Measurements from ENCODE around the gene ANKHD1.
"Not testable (repeated sequence)": the region's sequence is repeated elsewhere in the genome, so short reads cannot be mapped to it uniquely, and the experiment has no call there.

The ANKHD1 gene

DNA sequence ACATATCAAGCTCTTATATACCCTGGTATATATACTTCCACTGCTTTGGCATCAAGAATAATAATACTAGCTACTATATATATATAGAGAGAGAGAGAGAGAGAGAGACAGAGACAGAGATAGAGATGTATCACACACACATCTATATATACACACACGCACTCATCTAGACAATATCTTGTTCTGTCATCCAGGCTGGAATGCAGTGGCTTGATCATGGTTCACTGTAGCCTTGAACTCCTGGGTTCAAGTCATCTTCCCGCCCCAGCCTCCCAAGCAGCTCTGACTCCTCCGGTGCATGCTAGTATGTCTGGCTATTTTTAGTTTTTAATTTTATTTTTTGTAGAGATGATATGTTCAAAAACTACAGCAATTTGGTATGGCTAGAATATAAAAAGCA is 22.5 kb downstream of the ANKHD1 start:
- peaks cover 62% of the 10 kb centered on the region for H4K20me1 ChIP-seq (ENCODE audit: insufficient read depth, low read length, poor library complexity, severe bottlenecking)
- H3F3A ChIP-seq (ENCODE audit: low read depth), result no peaks in the 10 kb centered on the region
- no peak overlapping the region for H3K4me3 ChIP-seq (ENCODE audit: low read length, poor library complexity, severe bottlenecking)
- H3K4me2 ChIP-seq (ENCODE audit: low read depth, low read length, poor library complexity, severe bottlenecking), result no peak overlapping the region
- H3K9me3 ChIP-seq (ENCODE audit: insufficient read depth, low read depth, low read length), result no peaks in the 10 kb centered on the region
- no peak for TF ChIP-seq EZH2phosphoT487 (IDR thresholded peaks at IDR 0.05; ENCODE audit: borderline replicate concordance)
- TF ChIP-seq, protein P1, sequence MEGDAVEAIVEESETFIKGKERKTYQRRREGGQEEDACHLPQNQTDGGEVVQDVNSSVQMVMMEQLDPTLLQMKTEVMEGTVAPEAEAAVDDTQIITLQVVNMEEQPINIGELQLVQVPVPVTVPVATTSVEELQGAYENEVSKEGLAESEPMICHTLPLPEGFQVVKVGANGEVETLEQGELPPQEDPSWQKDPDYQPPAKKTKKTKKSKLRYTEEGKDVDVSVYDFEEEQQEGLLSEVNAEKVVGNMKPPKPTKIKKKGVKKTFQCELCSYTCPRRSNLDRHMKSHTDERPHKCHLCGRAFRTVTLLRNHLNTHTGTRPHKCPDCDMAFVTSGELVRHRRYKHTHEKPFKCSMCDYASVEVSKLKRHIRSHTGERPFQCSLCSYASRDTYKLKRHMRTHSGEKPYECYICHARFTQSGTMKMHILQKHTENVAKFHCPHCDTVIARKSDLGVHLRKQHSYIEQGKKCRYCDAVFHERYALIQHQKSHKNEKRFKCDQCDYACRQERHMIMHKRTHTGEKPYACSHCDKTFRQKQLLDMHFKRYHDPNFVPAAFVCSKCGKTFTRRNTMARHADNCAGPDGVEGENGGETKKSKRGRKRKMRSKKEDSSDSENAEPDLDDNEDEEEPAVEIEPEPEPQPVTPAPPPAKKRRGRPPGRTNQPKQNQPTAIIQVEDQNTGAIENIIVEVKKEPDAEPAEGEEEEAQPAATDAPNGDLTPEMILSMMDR (conservative IDR thresholded peaks at IDR 0.05; ENCODE audit: low read length), result no peak
- no peak overlapping the region for H3K9ac ChIP-seq (ENCODE audit: low read depth, low read length, poor library complexity, severe bottlenecking)
- H3K79me2 ChIP-seq (ENCODE audit: insufficient read depth, low read length), result peaks cover 78% of the 10 kb centered on the region
- no peaks in the 10 kb centered on the region for H3K9me2 ChIP-seq (replicated peaks; ENCODE audit: low read depth, low read length)
- H3K4me1 ChIP-seq (ENCODE audit: insufficient read depth, low read length, poor library complexity, severe bottlenecking), result no peaks in the 10 kb centered on the region
- no peaks in the 10 kb centered on the region for H3K27me3 ChIP-seq (ENCODE audit: insufficient read depth, low read length, poor library complexity, severe bottlenecking)
- H2AFZ ChIP-seq (ENCODE audit: low read length), result no peak overlapping the region
- peaks cover 6% of the 10 kb centered on the region; the same call in 1 of the 2 replicates for H3K36me3 ChIP-seq (ENCODE audit: insufficient read depth, low read length)

DNA sequence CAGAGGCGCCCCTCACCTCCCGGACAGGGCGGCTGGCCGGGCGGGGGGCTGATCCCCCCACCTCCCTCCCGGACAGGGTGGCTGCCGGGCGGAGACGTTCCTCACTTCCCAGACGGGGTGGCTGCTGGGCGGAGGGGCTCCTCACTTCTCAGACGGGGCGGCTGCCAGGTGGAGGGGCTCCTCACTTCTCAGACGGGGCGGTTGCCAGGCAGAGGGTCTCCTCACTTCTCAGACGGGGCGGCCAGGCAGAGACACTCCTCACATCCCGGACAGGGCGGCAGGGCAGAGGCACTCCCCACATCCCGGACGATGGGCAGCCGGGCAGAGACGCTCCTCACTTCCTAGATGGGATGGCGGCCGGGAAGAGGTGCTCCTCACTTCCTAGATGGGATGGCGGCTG is 26.1 kb downstream of the ANKHD1 start:
- H3K36me3 ChIP-seq (ENCODE audit: insufficient read depth, low read length); H3K9ac ChIP-seq (ENCODE audit: low read depth, low read length, poor library complexity, severe bottlenecking); H3F3A ChIP-seq (ENCODE audit: low read depth); H3K4me3 ChIP-seq (ENCODE audit: low read length, poor library complexity, severe bottlenecking); H3K4me1 ChIP-seq (ENCODE audit: insufficient read depth, low read length, poor library complexity, severe bottlenecking); H3K27me3 ChIP-seq (ENCODE audit: insufficient read depth, low read length, poor library complexity, severe bottlenecking); H3K9me2 ChIP-seq (replicated peaks; ENCODE audit: low read depth, low read length); H3K4me2 ChIP-seq (ENCODE audit: low read depth, low read length, poor library complexity, severe bottlenecking); H3K9me3 ChIP-seq (ENCODE audit: insufficient read depth, low read depth, low read length); H2AFZ ChIP-seq (ENCODE audit: low read length): not testable (repeated sequence)
- H4K20me1 ChIP-seq (ENCODE audit: insufficient read depth, low read length, poor library complexity, severe bottlenecking), result peaks cover 59% of the 10 kb centered on the region
- H3K79me2 ChIP-seq (ENCODE audit: insufficient read depth, low read length), result peaks cover 78% of the 10 kb centered on the region

DNA sequence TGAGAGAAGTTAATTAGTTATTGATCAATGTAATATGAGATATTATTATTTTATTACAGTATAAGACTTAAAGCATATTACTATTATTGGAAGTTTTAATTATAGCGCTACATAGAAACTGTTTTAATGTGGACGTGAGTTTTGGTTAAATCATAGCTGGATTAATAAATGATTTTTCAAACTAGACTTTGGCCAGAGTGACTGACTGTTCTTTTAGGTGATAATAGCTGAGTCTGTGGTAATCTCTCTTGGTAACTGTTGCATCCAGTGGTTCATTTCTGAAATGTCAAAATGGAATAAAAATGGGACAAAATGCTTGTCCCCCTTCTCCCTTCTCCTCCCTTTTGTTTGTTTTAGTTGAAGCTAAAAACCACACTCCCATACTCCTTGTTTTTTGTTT is 28.1 kb downstream of the ANKHD1 start:
- no peaks in the 10 kb centered on the region for H3F3A ChIP-seq (ENCODE audit: low read depth)
- TF ChIP-seq, protein P1 (conservative IDR thresholded peaks at IDR 0.05; ENCODE audit: low read length), result no peak
- no peak for TF ChIP-seq EZH2phosphoT487 (IDR thresholded peaks at IDR 0.05; ENCODE audit: borderline replicate concordance)
- no peaks in the 10 kb centered on the region for H3K27me3 ChIP-seq (ENCODE audit: insufficient read depth, low read length, poor library complexity, severe bottlenecking)
- H3K9me3 ChIP-seq (ENCODE audit: insufficient read depth, low read depth, low read length), result no peaks in the 10 kb centered on the region
- no peak overlapping the region for H2AFZ ChIP-seq (ENCODE audit: low read length)
- no peak overlapping the region for H3K4me2 ChIP-seq (ENCODE audit: low read depth, low read length, poor library complexity, severe bottlenecking)
- H3K4me3 ChIP-seq (ENCODE audit: low read length, poor library complexity, severe bottlenecking), result no peak overlapping the region
- H3K4me1 ChIP-seq (ENCODE audit: insufficient read depth, low read length, poor library complexity, severe bottlenecking), result no peaks in the 10 kb centered on the region
- H3K79me2 ChIP-seq (ENCODE audit: insufficient read depth, low read length), result peaks cover 75% of the 10 kb centered on the region
- peaks cover 6% of the 10 kb centered on the region; the same call in 1 of the 2 replicates for H3K36me3 ChIP-seq (ENCODE audit: insufficient read depth, low read length)
- H3K9me2 ChIP-seq (replicated peaks; ENCODE audit: low read depth, low read length), result no peaks in the 10 kb centered on the region
- peaks cover 58% of the 10 kb centered on the region for H4K20me1 ChIP-seq (ENCODE audit: insufficient read depth, low read length, poor library complexity, severe bottlenecking)
- H3K9ac ChIP-seq (ENCODE audit: low read depth, low read length, poor library complexity, severe bottlenecking), result no peak overlapping the region

DNA sequence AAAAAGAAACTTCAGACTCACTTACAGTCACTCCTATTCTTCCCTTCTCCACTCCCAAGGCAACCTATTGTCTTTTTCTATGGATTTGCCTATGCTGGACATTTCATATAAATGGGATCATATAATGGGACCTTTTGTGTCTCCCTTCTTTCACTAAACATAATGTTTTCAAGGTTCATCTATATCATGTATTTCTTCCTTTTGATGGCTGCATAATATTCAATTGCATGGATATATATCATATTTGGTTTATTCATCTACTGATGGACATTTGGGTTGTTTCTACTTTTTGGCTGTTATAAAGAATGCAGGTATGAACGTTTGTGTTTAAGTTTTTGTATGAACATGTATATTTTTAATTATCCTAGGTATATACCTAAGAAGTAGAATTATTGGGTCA is 30.6 kb downstream of the ANKHD1 start:
- Histone ChIP-seq H2AFZ (ENCODE audit: low read length) (no peak overlapping the region), H3K9me3 (ENCODE audit: insufficient read depth, low read depth, low read length) (no peaks in the 10 kb centered on the region), H3F3A (ENCODE audit: low read depth) (no peaks in the 10 kb centered on the region), H3K4me1 (ENCODE audit: insufficient read depth, low read length, poor library complexity, severe bottlenecking) (no peaks in the 10 kb centered on the region), H3K4me3 (ENCODE audit: low read length, poor library complexity, severe bottlenecking) (no peak overlapping the region), H3K27me3 (ENCODE audit: insufficient read depth, low read length, poor library complexity, severe bottlenecking) (no peaks in the 10 kb centered on the region), H3K36me3 (ENCODE audit: insufficient read depth, low read length) (peaks cover 16% of the 10 kb centered on the region), H3K9me2 (replicated peaks; ENCODE audit: low read depth, low read length) (no peaks in the 10 kb centered on the region), H3K79me2 (ENCODE audit: insufficient read depth, low read length) (peaks cover 72% of the 10 kb centered on the region), H4K20me1 (ENCODE audit: insufficient read depth, low read length, poor library complexity, severe bottlenecking) (peaks cover 63% of the 10 kb centered on the region), H3K4me2 (ENCODE audit: low read depth, low read length, poor library complexity, severe bottlenecking) (no peak overlapping the region), H3K9ac (ENCODE audit: low read depth, low read length, poor library complexity, severe bottlenecking) (no peak overlapping the region)
- no peak for TF ChIP-seq EZH2phosphoT487 (IDR thresholded peaks at IDR 0.05; ENCODE audit: borderline replicate concordance)
- TF ChIP-seq, protein P1 (conservative IDR thresholded peaks at IDR 0.05; ENCODE audit: low read length), result no peak

All from Loucy (cell line).